Endothelial cell of umbilical vein (primary cell): ENCODE measurements around the gene MEX3D.

ENCODE experiments used
- TF ChIP-seq, protein P1 (sequence below), 2 donors: IDR thresholded peaks; 1 replicate in 1 of 2; 2 replicates in 1 of 2; pipeline ENCODE4 v1.5.1; 2011; ENCODE audit warnings: low read length in 2 of 2, mild to moderate bottlenecking in 2 of 2, moderate library complexity in 2 of 2, control low read depth in 1 of 2, inconsistent platforms in 1 of 2, low read depth in 1 of 2; ENCODE audit not compliant: insufficient read depth in 1 of 2; ENCODE audit errors: extremely low read depth in 1 of 2
- TF ChIP-seq, protein P2 (sequence below): IDR thresholded peaks from 2 replicates; pipeline ENCODE4 v1.6.1; 2011; ENCODE audit not compliant: insufficient read depth, insufficient read length

DNA sequence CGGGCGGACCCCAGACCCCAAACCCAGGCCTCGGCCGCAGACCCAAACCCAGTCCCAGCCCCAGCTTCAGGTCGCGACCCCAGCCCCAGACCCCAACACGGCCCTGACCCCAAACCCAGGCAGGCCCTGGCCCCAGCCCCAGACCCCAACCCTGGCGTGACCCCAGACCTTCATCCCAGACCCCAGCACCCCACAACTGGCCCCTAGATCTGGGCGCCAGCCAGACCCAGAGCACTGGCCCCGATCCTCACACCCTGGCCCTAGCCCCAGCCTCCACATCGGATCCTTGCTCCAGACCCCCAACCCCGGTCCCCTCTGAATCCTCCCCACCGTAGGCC is 17.1 kb upstream of the MEX3D start:
- TF ChIP-seq, protein P1, sequence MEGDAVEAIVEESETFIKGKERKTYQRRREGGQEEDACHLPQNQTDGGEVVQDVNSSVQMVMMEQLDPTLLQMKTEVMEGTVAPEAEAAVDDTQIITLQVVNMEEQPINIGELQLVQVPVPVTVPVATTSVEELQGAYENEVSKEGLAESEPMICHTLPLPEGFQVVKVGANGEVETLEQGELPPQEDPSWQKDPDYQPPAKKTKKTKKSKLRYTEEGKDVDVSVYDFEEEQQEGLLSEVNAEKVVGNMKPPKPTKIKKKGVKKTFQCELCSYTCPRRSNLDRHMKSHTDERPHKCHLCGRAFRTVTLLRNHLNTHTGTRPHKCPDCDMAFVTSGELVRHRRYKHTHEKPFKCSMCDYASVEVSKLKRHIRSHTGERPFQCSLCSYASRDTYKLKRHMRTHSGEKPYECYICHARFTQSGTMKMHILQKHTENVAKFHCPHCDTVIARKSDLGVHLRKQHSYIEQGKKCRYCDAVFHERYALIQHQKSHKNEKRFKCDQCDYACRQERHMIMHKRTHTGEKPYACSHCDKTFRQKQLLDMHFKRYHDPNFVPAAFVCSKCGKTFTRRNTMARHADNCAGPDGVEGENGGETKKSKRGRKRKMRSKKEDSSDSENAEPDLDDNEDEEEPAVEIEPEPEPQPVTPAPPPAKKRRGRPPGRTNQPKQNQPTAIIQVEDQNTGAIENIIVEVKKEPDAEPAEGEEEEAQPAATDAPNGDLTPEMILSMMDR (IDR thresholded peaks at IDR 0.05; ENCODE audit: extremely low read depth in 1 of 2, insufficient read depth in 1 of 2, low read depth in 1 of 2, low read length in 2 of 2) = no peak
- TF ChIP-seq, protein P2, sequence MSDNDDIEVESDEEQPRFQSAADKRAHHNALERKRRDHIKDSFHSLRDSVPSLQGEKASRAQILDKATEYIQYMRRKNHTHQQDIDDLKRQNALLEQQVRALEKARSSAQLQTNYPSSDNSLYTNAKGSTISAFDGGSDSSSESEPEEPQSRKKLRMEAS = no peak
